ES-I3 (cell line): ENCODE measurements around the gene DMRT3.

Experiments
- H3K36me3 ChIP-seq: 2 replicates; pipeline ENCODE4 v1.6.1; 2013; ENCODE audit warnings: mild to moderate bottlenecking, low read length, control low read depth, moderate library complexity; ENCODE audit not compliant: insufficient read depth
- H3K4me1 ChIP-seq: 2 replicates; pipeline ENCODE4 v1.6.1; 2013; ENCODE audit warnings: mild to moderate bottlenecking, control low read depth, low read length; ENCODE audit not compliant: insufficient read depth
- H3K9ac ChIP-seq: 2 replicates; pipeline ENCODE4 v1.6.1; 2013; ENCODE audit warnings: low read depth, mild to moderate bottlenecking, low read length, moderate library complexity
- H3K9me3 ChIP-seq: 2 replicates; pipeline ENCODE4 v1.6.1; 2013; ENCODE audit warnings: mild to moderate bottlenecking, low read length, moderate library complexity; ENCODE audit not compliant: control insufficient read depth, insufficient read depth

The DMRT3 gene

GRCh38 chr9:1034271-1034670 is 57.8 kb downstream of the DMRT3 start:
- Histone ChIP-seq H3K9ac (no peak overlapping the region), H3K4me1 (no peaks in the 10 kb centered on the region), H3K36me3 (no peaks in the 10 kb centered on the region), H3K9me3 (no peaks in the 10 kb centered on the region)

GRCh38 chr9:1039589-1039988 is 63.1 kb downstream of the DMRT3 start:
- no peaks in the 10 kb centered on the region for H3K4me1 ChIP-seq
- H3K9ac ChIP-seq = no peak overlapping the region
- no peaks in the 10 kb centered on the region for H3K36me3 ChIP-seq
- H3K9me3 ChIP-seq = no peaks in the 10 kb centered on the region
